CD4-positive, alpha-beta T cell (primary cell): Measurements from ENCODE around the gene SDK1. TPM values are rescaled to one million over a fixed set of nuclear protein-coding genes. Genes with fewer than 3 reads are reported as not detected.

Experiments
- ATAC-seq: fragments of 200-7000 bp; cut with Tn5 transposase; one replicate; pipeline ENCODE4 v1.10.0; 2022; ENCODE audit warnings: mild to moderate bottlenecking; ENCODE audit not compliant: poor library complexity
- CTCF ChIA-PET: fragments of 350-600 bp; sonication (Branson Sonifier 250); formaldehyde crosslinking; loops from one replicate; lab custom pipeline; 2021; ENCODE audit warnings: antibody characterized with exemption, inconsistent platforms; lab: Charles Lee
- POLR2A ChIA-PET: fragments of 350-600 bp; sonication (Branson Sonifier 250); formaldehyde crosslinking; loops from one replicate; lab custom pipeline; 2021; ENCODE audit warnings: antibody characterized with exemption, inconsistent platforms; lab: Charles Lee
- DNase-seq, 14 experiments: peaks; one replicate each; pipeline ENCODE4 v3.0.0-alpha.2; 2013 to 2020; ENCODE audit warnings: mixed read lengths in 2 of 14
- H3K27ac ChIP-seq, 2 donors: one replicate each; pipeline versions ENCODE4 v1.5.1 to v1.7.0; 2013; ENCODE audit warnings: low read length in 2 of 2, low read depth in 1 of 2, mild to moderate bottlenecking in 1 of 2
- H3K27me3 ChIP-seq, 2 experiments: 1 replicate in 1 of 2; 2 replicates in 1 of 2; pipeline versions ENCODE4 v1.6.1 to v1.7.0; 2013; ENCODE audit warnings: low read length in 2 of 2, control low read depth in 1 of 2, mild to moderate bottlenecking in 1 of 2, moderate library complexity in 1 of 2; ENCODE audit not compliant: insufficient read depth in 2 of 2, control insufficient read depth in 1 of 2
- H3K36me3 ChIP-seq: one replicate; pipeline ENCODE4 v1.6.1; 2013; ENCODE audit warnings: low read length, control low read depth; ENCODE audit not compliant: insufficient read depth
- H3K4me1 ChIP-seq: one replicate; pipeline ENCODE4 v1.6.1; 2013; ENCODE audit warnings: low read length, control low read depth; ENCODE audit not compliant: insufficient read depth
- H3K4me3 ChIP-seq: one replicate; pipeline ENCODE4 v1.5.1; 2013; ENCODE audit warnings: mild to moderate bottlenecking, low read length, moderate library complexity
- H3K9me3 ChIP-seq, 2 experiments: 1 replicate in 1 of 2; 2 replicates in 1 of 2; pipeline versions ENCODE4 v1.6.1 to v1.7.0; 2013; ENCODE audit warnings: low read length in 2 of 2, mild to moderate bottlenecking in 2 of 2, control low read depth in 1 of 2, moderate library complexity in 1 of 2; ENCODE audit not compliant: control insufficient read depth in 1 of 2, insufficient read depth in 1 of 2
- H3K27ac Mint-ChIP-seq: one replicate; pipeline ENCODE4 v1.8.0; 2020; ENCODE audit warnings: mixed read lengths
- H3K27me3 Mint-ChIP-seq: one replicate; pipeline ENCODE4 v1.8.0; 2021; ENCODE audit warnings: mixed read lengths
- H3K36me3 Mint-ChIP-seq: one replicate; pipeline ENCODE4 v1.8.0; 2021; ENCODE audit warnings: low read depth, mixed read lengths
- H3K4me1 Mint-ChIP-seq: one replicate; pipeline ENCODE4 v1.8.0; 2021; ENCODE audit warnings: low read depth, mixed read lengths
- H3K4me3 Mint-ChIP-seq: one replicate; pipeline ENCODE4 v1.8.0; 2020; ENCODE audit warnings: mild to moderate bottlenecking, mixed read lengths
- H3K9me3 Mint-ChIP-seq: one replicate; pipeline ENCODE4 v1.8.0; 2020; ENCODE audit warnings: mixed read lengths
- CTCF ChIP-seq: fragments of 200-600 bp; IDR thresholded peaks from one replicate; pipeline ENCODE4 v1.8.0; 2022; ENCODE audit warnings: antibody characterized with exemption, mild to moderate bottlenecking
- intact Hi-C, 2 experiments: fragments of 100-400 bp; cut with DNase I in 1 of 2; cut with micrococcal nuclease in 1 of 2; formaldehyde crosslinking; loops; one replicate each; pipeline versions ENCODE4 v1.15.1 to v1.9.0; 2023 to 2025; cut with DNase I, micrococcal nuclease
- total RNA-seq, 174 experiments: library from RNA in 2 of 174; stranded (reverse) in 2 of 174; gene quantifications; one replicate each; pipeline ENCODE4 v1.2.3 and lab custom pipeline; 2021 to 2026

SDK1 gene
- total RNA-seq, 2 experiments from 2014 or later, result 1.1 to 1.3 TPM

- H3K36me3 ChIP-seq, result no peaks in the 10 kb centered on the region
- ATAC-seq (no peak), DNase-seq (no peak)
- Mint-ChIP-seq H3K27ac (no peak overlapping the region), H3K4me3 (no peak overlapping the region), H3K27me3 (peaks cover 4% of the 10 kb centered on the region), H3K36me3 (no peaks in the 10 kb centered on the region), H3K9me3 (no peaks in the 10 kb centered on the region), H3K4me1 (no peaks in the 10 kb centered on the region)
- H3K9me3 ChIP-seq, result no peaks in the 10 kb centered on the region
- H3K4me3 ChIP-seq, result no peak overlapping the region
- no peak overlapping the region for H3K27ac ChIP-seq
- intact Hi-C loops, result no loop called here
- TF ChIP-seq CTCF, result no peak
- POLR2A ChIA-PET, result no interaction called here
- H3K27me3 ChIP-seq, result peaks cover 0 to 5% of the 10 kb centered on the region in 2 experiments
- no peaks in the 10 kb centered on the region for H3K4me1 ChIP-seq
- CTCF ChIA-PET, result no interaction called here
These were observed 727.2 kb downstream of the SDK1 start for GRCh38 chr7:4028221-4028620.

- H3K27me3 Mint-ChIP-seq, result peaks cover 4% of the 10 kb centered on the region
- no peaks in the 10 kb centered on the region for H3K4me1 ChIP-seq
- ATAC-seq, result no peak
- CTCF ChIA-PET, result no interaction called here
- H3K9me3 ChIP-seq, result no peaks in the 10 kb centered on the region
- no peaks in the 10 kb centered on the region for H3K36me3 Mint-ChIP-seq
- H3K4me3 Mint-ChIP-seq, result no peak overlapping the region
- no peaks in the 10 kb centered on the region for H3K36me3 ChIP-seq
- H3K4me3 ChIP-seq, result no peak overlapping the region
- DNase-seq, result no peak
- no peaks in the 10 kb centered on the region for H3K9me3 Mint-ChIP-seq
- H3K27me3 ChIP-seq, result peaks cover 0 to 5% of the 10 kb centered on the region in 2 experiments
- TF ChIP-seq CTCF, result no peak
- H3K27ac Mint-ChIP-seq, result no peak overlapping the region
- no peak overlapping the region for H3K27ac ChIP-seq
- POLR2A ChIA-PET, result no interaction called here
- H3K4me1 Mint-ChIP-seq, result no peaks in the 10 kb centered on the region
- intact Hi-C loops, result no loop called here
These were observed 728.9 kb downstream of the SDK1 start for GRCh38 chr7:4029941-4030340.

- H3K4me3 Mint-ChIP-seq, result no peak overlapping the region
- Histone ChIP-seq H3K27ac (no peak overlapping the region), H3K9me3 (no peaks in the 10 kb centered on the region), H3K4me3 (no peak overlapping the region), H3K4me1 (no peaks in the 10 kb centered on the region), H3K27me3 (peaks cover 0 to 5% of the 10 kb centered on the region in 2 experiments), H3K36me3 (no peaks in the 10 kb centered on the region)
- no peaks in the 10 kb centered on the region for H3K36me3 Mint-ChIP-seq
- no peak for DNase-seq
- TF ChIP-seq CTCF, result no peak
- ChIA-PET POLR2A (no interaction called here), CTCF (no interaction called here)
- H3K27me3 Mint-ChIP-seq, result peaks cover 4% of the 10 kb centered on the region
- ATAC-seq, result no peak
- H3K9me3 Mint-ChIP-seq, result no peaks in the 10 kb centered on the region
- intact Hi-C loops, result no loop called here
- no peaks in the 10 kb centered on the region for H3K4me1 Mint-ChIP-seq
- H3K27ac Mint-ChIP-seq, result no peak overlapping the region
These were observed 729.4 kb downstream of the SDK1 start for GRCh38 chr7:4030346-4030950.
